GM19238 (cell line): ENCODE measurements around the gene TGFB2.
"Not testable (repeated sequence)": the region's sequence is repeated elsewhere in the genome, so short reads cannot be mapped to it uniquely, and the experiment has no call there.

Experiments
- DNase-seq: peaks from one replicate; pipeline ENCODE4 v3.0.0; 2011; ENCODE audit warnings: low spot score; ENCODE audit not compliant: insufficient read length

The TGFB2 gene

GRCh38 chr1:218344814-218345672, at the start of gene TGFB2:
Gene TGFB2 (plus strand): TSS chr1:218345336. CDS start chr1:218346702, 1,366 bp downstream.
- no peak for DNase-seq

GRCh38 chr1:218296162-218296561, 49.0 kb upstream of the TGFB2 start:
- DNase-seq = no peak

- no peak for DNase-seq
These were observed 47.7 kb upstream of the TGFB2 start for GRCh38 chr1:218297461-218297860.

- DNase-seq = no peak
These were observed 47.3 kb upstream of the TGFB2 start for GRCh38 chr1:218297867-218298266.

- no peak for DNase-seq
These were observed 46.7 kb upstream of the TGFB2 start for GRCh38 chr1:218298398-218298797.

- DNase-seq = no peak
These were observed 45.7 kb upstream of the TGFB2 start for GRCh38 chr1:218299416-218299815.

- DNase-seq = no peak
These were observed 43.9 kb upstream of the TGFB2 start for GRCh38 chr1:218301217-218301616.

- DNase-seq = no peak
These were observed 43.0 kb upstream of the TGFB2 start for GRCh38 chr1:218302155-218302554.

- DNase-seq = no peak
These were observed 41.8 kb upstream of the TGFB2 start for GRCh38 chr1:218303176-218303879.

- DNase-seq = no peak
These were observed 40.7 kb upstream of the TGFB2 start for GRCh38 chr1:218304281-218305039.

GRCh38 chr1:218305472-218306064, 39.6 kb upstream of the TGFB2 start:
- DNase-seq = no peak

GRCh38 chr1:218312509-218312908, 32.6 kb upstream of the TGFB2 start:
- DNase-seq = no peak

GRCh38 chr1:218314316-218314715, 30.8 kb upstream of the TGFB2 start:
- no peak for DNase-seq

- DNase-seq = no peak
These were observed 29.5 kb upstream of the TGFB2 start for GRCh38 chr1:218315638-218316037.

- DNase-seq = no peak
These were observed 28.1 kb upstream of the TGFB2 start for GRCh38 chr1:218317061-218317460.

GRCh38 chr1:218320182-218320581, 25.0 kb upstream of the TGFB2 start:
- DNase-seq = not testable (repeated sequence)

- DNase-seq = no peak
These were observed 22.4 kb upstream of the TGFB2 start for GRCh38 chr1:218322762-218323161.

GRCh38 chr1:218323568-218324225, 21.4 kb upstream of the TGFB2 start:
- DNase-seq = no peak

- no peak for DNase-seq
These were observed 20.9 kb upstream of the TGFB2 start for GRCh38 chr1:218324226-218324580.

GRCh38 chr1:218328769-218329168, 16.4 kb upstream of the TGFB2 start:
- no peak for DNase-seq

GRCh38 chr1:218330043-218330623, 15.0 kb upstream of the TGFB2 start:
- no peak for DNase-seq
